ENCODE measurements around the gene TLE6. TPM values are rescaled to one million over a fixed set of nuclear protein-coding genes. Genes with fewer than 3 reads are reported as not detected.

The TLE6 gene
- total and polyA plus RNA-seq, 12 donors = 0.34 to 3.5 (median 0.64) TPM; not detected in 3

DNA sequence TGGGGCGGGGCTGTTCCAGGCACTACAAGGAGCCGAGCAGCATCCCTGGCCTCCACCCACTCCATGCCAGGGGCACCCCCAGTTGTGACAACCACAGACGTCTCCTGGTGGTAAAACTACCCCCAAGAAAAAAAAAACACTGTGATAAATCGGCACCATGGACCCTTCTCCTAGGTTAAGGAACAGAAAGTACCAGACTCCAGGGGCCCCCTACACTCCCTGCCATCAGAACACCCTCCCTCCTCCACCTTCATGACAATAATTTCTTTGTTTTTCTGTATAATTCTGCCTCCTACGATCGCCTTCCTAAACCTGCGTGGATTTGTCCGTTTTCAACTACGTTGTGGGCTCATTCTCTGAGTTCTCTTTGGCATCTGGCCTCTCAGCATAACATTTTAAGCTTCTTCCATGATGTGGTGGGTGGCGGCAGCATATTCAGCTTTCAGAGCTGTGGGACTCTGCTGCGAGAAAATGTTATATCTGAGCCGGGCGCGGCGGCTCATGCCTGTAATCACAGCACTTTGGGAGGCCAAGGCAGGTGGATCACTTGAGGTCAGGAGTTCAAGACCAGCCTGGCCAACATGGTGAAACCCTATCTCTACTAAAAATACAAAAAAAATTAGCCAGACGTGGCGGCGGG is 43.1 kb downstream of the TLE6 start:
- 87 to 88% methylated on average over 18 of the region's 18 CpGs for WGBS, 2 donors
- no peak for ATAC-seq
- Histone ChIP-seq H3K4me1 (no peaks in the 10 kb centered on the region), H3K36me3 (peaks cover 0 to 24% (median 0%) of the 10 kb centered on the region in 9 donors), H3K27ac (no peak overlapping the region), H3K9me3 (no peaks in the 10 kb centered on the region), H3K4me3 (no peak overlapping the region), H3K27me3 (peaks cover 0 to 15% (median 0%) of the 10 kb centered on the region in 7 donors)
- TF ChIP-seq, protein P1, sequence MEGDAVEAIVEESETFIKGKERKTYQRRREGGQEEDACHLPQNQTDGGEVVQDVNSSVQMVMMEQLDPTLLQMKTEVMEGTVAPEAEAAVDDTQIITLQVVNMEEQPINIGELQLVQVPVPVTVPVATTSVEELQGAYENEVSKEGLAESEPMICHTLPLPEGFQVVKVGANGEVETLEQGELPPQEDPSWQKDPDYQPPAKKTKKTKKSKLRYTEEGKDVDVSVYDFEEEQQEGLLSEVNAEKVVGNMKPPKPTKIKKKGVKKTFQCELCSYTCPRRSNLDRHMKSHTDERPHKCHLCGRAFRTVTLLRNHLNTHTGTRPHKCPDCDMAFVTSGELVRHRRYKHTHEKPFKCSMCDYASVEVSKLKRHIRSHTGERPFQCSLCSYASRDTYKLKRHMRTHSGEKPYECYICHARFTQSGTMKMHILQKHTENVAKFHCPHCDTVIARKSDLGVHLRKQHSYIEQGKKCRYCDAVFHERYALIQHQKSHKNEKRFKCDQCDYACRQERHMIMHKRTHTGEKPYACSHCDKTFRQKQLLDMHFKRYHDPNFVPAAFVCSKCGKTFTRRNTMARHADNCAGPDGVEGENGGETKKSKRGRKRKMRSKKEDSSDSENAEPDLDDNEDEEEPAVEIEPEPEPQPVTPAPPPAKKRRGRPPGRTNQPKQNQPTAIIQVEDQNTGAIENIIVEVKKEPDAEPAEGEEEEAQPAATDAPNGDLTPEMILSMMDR (IDR thresholded peaks at IDR 0.05) = no peak
- DNase-seq = no peak
- intact Hi-C loops (cut with DNase I) = loop anchor here in 1 of 10 donors (10.0 kb wide), 1 partner anchor 46 kb away; the partner anchor contains the start of gene TLE6

DNA sequence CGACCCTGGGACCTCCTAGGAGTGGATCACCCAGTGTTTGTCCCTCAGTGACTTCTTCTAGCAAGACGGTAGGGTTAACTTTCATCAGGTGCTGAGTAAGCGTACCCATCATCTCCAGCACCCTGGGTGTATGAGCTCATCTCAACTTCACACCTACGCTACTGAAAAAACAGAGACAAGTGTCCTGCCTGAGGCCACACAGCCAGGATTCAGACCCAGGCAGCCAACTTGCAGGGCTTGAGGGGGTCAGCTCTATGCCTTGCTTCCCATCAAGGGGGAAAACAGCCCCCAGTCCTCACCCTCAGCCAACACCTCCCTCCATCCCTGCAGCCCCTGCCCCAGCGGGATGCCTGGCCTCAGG is 47.1 kb downstream of the TLE6 start:
- Histone ChIP-seq H3K27me3 (peaks cover 0 to 47% (median 0%) of the 10 kb centered on the region in 7 donors), H3K4me1 (peaks cover 0 to 13% (median 7%) of the 10 kb centered on the region in 9 donors), H3K9me3 (no peaks in the 10 kb centered on the region), H3K36me3 (peaks cover 0 to 13% (median 0%) of the 10 kb centered on the region in 9 donors), H3K4me3 (no peak overlapping the region), H3K27ac (no peak overlapping the region)
- no peak for DNase-seq
- no peak for ATAC-seq
- WGBS, 2 donors = 86% methylated on average over 5 of the region's 5 CpGs
- intact Hi-C loops (cut with DNase I) = loop anchor here in 1 of 10 donors (10.0 kb wide), 1 partner anchor 50 kb away; the partner anchor contains the start of gene TLE6
- TF ChIP-seq, protein P1 (IDR thresholded peaks at IDR 0.05) = no peak

DNA sequence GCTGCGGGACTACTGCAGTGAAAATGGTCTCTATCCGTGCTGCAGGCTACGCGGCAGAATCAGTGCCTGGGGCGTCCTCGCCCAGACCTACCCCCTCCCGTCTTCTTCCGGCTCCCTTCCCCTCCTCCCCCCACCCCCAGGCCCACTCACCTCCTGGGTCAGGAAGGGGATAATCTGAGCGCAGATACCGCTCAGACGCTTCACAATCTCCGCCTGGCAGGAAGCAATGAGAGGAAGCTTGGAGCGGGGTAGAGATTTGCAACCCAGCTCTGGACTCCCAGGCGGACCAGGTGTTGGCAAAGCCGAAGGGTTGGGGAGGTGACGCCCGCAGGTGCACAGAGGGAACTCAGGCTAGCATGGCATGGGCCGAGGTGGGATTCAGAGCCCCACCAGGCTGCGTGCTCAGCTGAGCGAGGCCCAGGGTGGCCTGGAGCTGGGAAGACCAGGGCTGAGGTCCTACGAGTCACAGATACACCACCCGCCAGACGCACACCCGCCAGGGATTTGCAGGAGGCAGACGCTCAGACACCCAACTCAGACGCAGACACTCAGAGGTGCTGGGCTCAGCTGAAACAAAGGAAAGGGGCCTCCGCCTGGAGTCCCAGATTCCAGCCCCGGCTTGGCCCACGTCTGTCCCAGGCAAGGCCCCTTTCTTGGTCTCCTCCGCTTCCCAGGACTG is 47.6 kb downstream of the TLE6 start:
- no peak for DNase-seq
- TF ChIP-seq, protein P1 (IDR thresholded peaks at IDR 0.05) = no peak
- no peaks in the 10 kb centered on the region for H3K9me3 ChIP-seq
- H3K36me3 ChIP-seq = peaks cover 0 to 8% (median 0%) of the 10 kb centered on the region in 9 donors
- peaks cover 0 to 52% (median 0%) of the 10 kb centered on the region in 7 donors for H3K27me3 ChIP-seq
- no peak overlapping the region for H3K27ac ChIP-seq
- H3K4me1 ChIP-seq = peaks cover 0 to 18% (median 12%) of the 10 kb centered on the region in 9 donors
- H3K4me3 ChIP-seq = no peak overlapping the region
- ATAC-seq = no peak
- WGBS, 2 donors = 70 to 76% methylated on average over 30 of the region's 30 CpGs
- intact Hi-C loops (cut with DNase I) = loop anchor here in 1 of 10 donors (10.0 kb wide), 1 partner anchor 50 kb away; the partner anchor contains the start of gene TLE6

DNA sequence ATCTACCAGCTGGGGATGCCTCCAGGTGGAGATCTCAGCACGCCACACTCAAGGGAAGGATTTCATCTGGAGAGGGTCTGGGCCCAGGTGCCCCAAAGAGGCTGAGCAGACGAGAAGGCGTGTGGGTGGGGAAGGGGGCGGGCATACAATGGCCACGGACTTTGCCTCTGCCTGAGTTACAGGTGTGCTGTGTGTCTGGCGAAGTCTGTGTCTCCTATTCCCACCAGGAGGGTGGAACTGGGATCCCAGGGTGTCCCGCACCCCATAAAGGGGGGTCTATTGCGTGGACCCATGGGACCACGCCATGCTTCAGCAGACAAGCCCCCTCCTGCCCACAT is 48.2 kb downstream of the TLE6 start:
- intact Hi-C loops (cut with DNase I) = loop anchor here in 1 of 10 donors (10.0 kb wide), 1 partner anchor 51 kb away; the partner anchor contains the start of gene TLE6
- no peak for DNase-seq
- WGBS, 2 donors = 82 to 91% methylated on average over 9 of the region's 9 CpGs
- Histone ChIP-seq H3K4me3 (no peak overlapping the region), H3K4me1 (peaks cover 0 to 19% (median 12%) of the 10 kb centered on the region in 9 donors), H3K27ac (no peak overlapping the region), H3K27me3 (peaks cover 0 to 57% (median 0%) of the 10 kb centered on the region in 7 donors), H3K9me3 (no peaks in the 10 kb centered on the region), H3K36me3 (peaks cover 0 to 6% (median 0%) of the 10 kb centered on the region in 9 donors)
- ATAC-seq = no peak
- TF ChIP-seq, protein P1 (IDR thresholded peaks at IDR 0.05) = no peak

Data from heart right ventricle (tissue), 16 donors.